Activated naive CD4-positive, alpha-beta T cell (primary cell): Measurements from ENCODE around the gene KRT6C.

Experiments
- DNase-seq, 4 experiments: peaks; one replicate each; lab custom pipeline; 2025; lab: John Stamatoyannopoulos, UW

The KRT6C gene

GRCh38 chr12:52434760-52435530, 38.7 kb downstream of the KRT6C start:
- DNase-seq, result no peak

- DNase-seq, result no peak
Observed at GRCh38 chr12:52434081-52434733, 39.4 kb downstream of the KRT6C start, which contains the start of gene KRT75. KRT75 (minus strand) TSS chr12:52434371; CDS start chr12:52434304, 67 bp downstream.

- DNase-seq, result no peak
Observed at GRCh38 chr12:52433501-52434080, 40.0 kb downstream of the KRT6C start.

GRCh38 chr12:52432559-52433207, 40.9 kb downstream of the KRT6C start:
- no peak for DNase-seq

GRCh38 chr12:52428121-52428520, 45.5 kb downstream of the KRT6C start:
- DNase-seq, result no peak

- DNase-seq, result no peak
Observed at GRCh38 chr12:52427083-52427482, 46.5 kb downstream of the KRT6C start.

GRCh38 chr12:52426034-52426433, 47.6 kb downstream of the KRT6C start:
- no peak for DNase-seq

GRCh38 chr12:52425466-52425865, 48.1 kb downstream of the KRT6C start:
- DNase-seq, result no peak

GRCh38 chr12:52423661-52424500, 49.7 kb downstream of the KRT6C start:
- DNase-seq, result no peak

- no peak for DNase-seq
Observed at GRCh38 chr12:52423035-52423434, 50.6 kb downstream of the KRT6C start.

- no peak for DNase-seq
Observed at GRCh38 chr12:52419656-52420055, 53.9 kb downstream of the KRT6C start.

GRCh38 chr12:52418576-52419110, 55.0 kb downstream of the KRT6C start:
- DNase-seq, result no peak
